ENCODE measurements around the gene HES5. TPM values are rescaled to one million over a fixed set of nuclear protein-coding genes. Genes with fewer than 3 reads are reported as not detected.
A peak's percentile ranks its signal among the peaks of the same experiment; 100 is the strongest.

HES5 gene
- total RNA-seq, 3 donors from 2014 or later, result not detected

DNA sequence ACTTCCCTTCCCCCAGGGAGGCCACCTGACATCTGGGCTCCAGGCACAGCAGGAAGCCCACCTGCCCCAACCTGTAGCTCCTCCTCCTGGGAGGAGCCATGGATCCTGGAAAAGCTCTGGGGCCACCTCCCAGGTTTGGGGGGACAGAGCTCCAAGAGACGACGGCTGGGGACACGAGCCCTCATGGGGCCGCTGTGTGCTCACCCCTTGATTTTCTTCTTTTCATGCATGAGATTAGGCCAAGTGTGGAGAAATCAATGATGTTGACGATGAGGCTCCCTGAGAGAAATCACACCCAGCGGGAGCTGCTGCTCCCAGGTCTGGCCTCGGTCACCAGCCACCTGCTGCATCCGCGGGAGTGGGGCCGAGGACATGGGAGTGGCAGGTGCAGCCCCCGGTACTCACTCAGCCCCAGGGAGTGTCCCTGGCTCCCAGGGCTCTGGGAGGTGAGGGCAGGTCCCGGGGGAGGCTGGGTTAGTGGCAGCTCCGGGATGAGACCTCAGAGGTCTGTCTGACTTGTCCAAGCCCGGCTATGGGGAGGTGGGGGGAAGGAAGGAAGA lies 34.8 kb upstream of the HES5 start:
- H3K27me3 Mint-ChIP-seq (ENCODE audit: low read depth), result no peaks in the 10 kb centered on the region
- no peaks in the 10 kb centered on the region for H3K9me3 Mint-ChIP-seq
- H3K36me3 Mint-ChIP-seq (ENCODE audit: insufficient read depth), result peaks cover 7% of the 10 kb centered on the region
- no peak for DNase-seq
- ATAC-seq, result no peak
- peaks cover 4% of the 10 kb centered on the region for H3K4me1 Mint-ChIP-seq (ENCODE audit: low read depth)
- no peak overlapping the region for H3K4me3 Mint-ChIP-seq

DNA sequence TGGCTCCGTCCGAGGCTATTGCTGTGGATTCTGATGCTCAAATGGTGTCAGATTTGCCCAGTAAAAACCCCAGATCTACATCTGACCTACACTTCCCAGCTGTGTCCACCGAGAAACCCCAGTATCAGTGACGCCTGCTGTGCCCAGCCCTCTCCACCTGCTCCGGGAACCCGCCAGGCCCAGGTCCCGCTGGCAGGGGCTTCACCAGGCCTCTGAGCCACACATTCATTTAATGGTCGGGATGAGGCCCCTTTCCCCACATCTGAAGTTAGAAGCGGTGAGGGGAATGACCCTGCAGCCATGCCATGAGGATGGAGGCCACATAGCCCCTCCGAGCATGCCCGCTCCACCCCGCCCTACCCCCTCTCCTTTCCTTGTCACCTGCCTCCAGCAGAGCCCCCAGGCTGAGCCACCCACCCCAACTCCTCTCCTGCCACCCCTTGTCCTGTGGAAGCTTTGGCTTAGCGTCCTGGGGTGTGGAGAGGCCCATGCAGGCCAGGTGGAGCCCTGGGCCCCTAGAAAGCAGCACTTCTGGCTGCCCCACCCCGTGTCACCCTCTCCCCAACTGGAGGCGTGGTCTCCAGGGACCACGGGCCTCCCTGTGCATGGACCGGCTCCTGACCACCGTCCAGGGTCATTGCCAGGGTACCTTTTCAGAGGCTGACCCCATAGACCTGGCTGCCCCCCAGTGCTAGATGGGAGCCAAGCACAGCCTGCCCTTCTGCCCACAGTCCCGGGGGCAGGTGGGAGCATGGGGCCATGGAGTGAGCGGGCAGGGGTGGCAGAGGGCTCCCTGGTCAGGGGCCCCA lies 34.1 kb upstream of the HES5 start:
- ATAC-seq, result no peak
- H3K36me3 Mint-ChIP-seq (ENCODE audit: insufficient read depth), result peaks cover 10% of the 10 kb centered on the region
- no peaks in the 10 kb centered on the region for H3K27me3 Mint-ChIP-seq (ENCODE audit: low read depth)
- no peak for DNase-seq
- H3K9me3 Mint-ChIP-seq, result no peaks in the 10 kb centered on the region
- H3K4me1 Mint-ChIP-seq (ENCODE audit: low read depth), result peaks cover 6% of the 10 kb centered on the region
- H3K4me3 Mint-ChIP-seq, result no peak overlapping the region

DNA sequence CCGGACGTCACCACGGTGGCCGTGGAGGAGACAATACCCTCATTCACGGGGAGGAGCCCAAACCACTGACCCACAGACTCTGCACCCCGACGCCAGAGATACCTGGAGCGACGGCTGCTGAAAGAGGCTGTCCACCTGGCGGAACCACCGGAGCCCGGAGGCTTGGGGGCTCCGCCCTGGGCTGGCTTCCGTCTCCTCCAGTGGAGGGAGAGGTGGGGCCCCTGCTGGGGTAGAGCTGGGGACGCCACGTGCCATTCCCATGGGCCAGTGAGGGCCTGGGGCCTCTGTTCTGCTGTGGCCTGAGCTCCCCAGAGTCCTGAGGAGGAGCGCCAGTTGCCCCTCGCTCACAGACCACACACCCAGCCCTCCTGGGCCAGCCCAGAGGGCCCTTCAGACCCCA lies 33.1 kb upstream of the HES5 start:
- Mint-ChIP-seq H3K4me1 (ENCODE audit: low read depth) (peaks cover 12% of the 10 kb centered on the region), H3K27me3 (ENCODE audit: low read depth) (no peaks in the 10 kb centered on the region), H3K9me3 (no peaks in the 10 kb centered on the region), H3K4me3 (no peak overlapping the region), H3K36me3 (ENCODE audit: insufficient read depth) (peaks cover 14% of the 10 kb centered on the region)
- ATAC-seq, result no peak
- no peak for DNase-seq

DNA sequence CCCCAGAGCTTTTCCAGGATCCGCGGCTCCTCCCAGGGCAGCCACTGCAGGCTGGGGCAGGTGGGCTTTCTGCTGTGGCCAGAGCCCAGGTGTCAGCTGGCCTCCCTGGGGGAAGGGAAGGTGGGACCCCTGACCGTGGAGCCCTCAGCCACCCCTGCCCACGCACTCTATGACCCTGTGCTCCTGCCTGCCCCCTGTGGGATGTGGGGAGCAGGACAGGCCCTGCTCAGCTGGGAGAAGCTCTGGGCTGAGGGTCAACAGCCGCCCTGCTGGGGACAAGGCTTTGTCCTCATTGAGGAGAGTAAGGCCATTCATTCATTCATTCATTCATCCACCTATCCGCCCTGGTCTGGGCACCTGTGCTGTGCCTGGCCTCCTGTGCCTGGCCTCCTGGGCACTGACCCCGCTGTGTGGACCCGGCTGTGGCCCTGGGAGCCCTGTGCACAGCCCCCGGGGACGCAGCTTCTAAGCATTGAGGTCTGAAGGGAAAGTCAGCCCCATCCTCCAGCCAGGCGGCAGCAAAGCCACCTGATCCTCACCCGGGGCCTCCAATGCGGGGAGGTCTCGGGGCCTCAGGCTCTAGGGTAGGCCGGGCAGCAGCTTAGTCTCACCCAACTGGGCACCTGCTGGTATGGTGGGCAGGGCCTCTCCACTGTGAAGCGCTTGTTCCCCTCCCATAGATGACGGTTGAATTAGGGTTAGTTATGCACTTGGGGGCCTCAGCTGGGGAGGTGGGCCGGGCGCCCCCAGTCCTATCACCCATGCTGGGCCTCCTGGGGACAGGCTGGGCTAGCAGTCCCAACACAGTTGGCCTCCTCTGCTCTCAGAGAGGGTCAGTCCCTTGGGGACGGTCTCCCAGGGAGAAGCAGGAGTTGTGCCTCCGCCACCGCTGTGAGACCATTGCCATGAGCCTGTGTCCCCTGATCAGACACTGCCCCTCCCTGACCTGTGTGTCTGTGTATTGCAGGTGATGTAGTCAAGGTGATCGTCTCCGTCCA lies 32.1 kb upstream of the HES5 start:
- Mint-ChIP-seq H3K9me3 (no peaks in the 10 kb centered on the region), H3K4me3 (no peak overlapping the region), H3K36me3 (ENCODE audit: insufficient read depth) (peaks cover 14% of the 10 kb centered on the region), H3K27me3 (ENCODE audit: low read depth) (no peaks in the 10 kb centered on the region), H3K4me1 (ENCODE audit: low read depth) (peaks cover 21% of the 10 kb centered on the region)
- DNase-seq (no peak), ATAC-seq (peak; percentile 39 to 42)

DNA sequence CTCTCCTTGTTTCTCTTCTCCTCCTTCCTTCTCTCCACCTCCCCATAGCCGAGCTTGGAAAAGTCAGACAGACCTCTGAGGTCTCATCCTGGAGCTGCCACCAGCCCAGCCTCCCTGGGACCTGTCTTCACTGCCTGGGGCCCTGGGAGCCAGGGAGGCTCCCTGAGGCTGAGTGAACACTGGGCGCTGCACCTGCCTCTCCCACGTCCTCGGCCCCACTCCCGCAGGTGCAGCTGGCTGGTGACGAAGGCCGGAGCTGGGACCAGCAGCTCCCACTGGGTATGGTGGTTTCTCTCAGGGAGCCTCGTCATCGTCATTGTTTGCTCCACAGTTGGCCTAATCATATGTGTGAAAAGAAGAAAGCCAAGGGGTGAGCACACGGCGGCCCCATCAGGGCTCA lies 31.4 kb upstream of the HES5 start:
- H3K4me1 Mint-ChIP-seq (ENCODE audit: low read depth), result peaks cover 22% of the 10 kb centered on the region
- no peak overlapping the region for H3K4me3 Mint-ChIP-seq
- DNase-seq (no peak), ATAC-seq (no peak)
- H3K27me3 Mint-ChIP-seq (ENCODE audit: low read depth), result no peaks in the 10 kb centered on the region
- no peaks in the 10 kb centered on the region for H3K9me3 Mint-ChIP-seq
- peaks cover 14% of the 10 kb centered on the region for H3K36me3 Mint-ChIP-seq (ENCODE audit: insufficient read depth)

DNA sequence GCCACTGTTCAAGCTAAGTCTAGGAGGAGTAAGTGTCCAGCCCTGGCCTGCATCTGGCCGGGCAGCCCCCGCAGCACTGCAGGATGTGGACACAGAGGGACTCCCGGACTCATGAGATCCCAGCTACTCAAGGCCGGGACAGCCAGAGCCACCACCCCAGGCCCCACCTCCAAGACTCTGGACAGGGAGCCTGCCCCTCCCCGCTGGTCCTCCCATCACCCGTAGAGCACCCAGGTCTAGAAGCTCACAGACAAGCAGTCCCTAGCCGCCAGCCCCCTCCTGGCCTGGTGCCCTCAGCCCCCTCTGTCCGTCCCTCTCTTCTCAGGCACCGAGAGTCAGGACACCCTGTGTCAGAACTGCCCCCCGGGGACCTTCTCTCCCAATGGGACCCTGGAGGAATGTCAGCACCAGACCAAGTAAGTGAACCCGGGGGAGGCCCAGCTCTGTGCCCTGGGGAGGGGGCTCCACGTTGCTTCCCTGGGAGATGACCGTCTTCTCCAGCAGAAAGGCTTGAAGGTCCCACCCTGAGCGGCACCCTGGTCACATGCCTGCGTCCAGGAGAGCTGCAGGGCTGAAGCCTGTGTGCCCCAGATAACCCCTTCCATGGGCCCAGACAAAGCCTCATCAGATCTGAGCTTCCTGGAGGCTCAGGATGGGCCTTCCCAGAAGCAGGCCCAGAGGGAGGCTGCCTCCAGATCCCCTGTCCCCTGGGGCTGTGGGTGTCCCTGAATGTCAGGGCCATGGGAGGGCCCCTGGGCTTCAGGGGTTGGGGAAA lies 30.4 kb upstream of the HES5 start:
- Mint-ChIP-seq H3K9me3 (no peaks in the 10 kb centered on the region), H3K4me3 (no peak overlapping the region), H3K4me1 (ENCODE audit: low read depth) (peaks cover 29% of the 10 kb centered on the region), H3K27me3 (ENCODE audit: low read depth) (no peaks in the 10 kb centered on the region), H3K36me3 (ENCODE audit: insufficient read depth) (peaks cover 14% of the 10 kb centered on the region)
- ATAC-seq (no peak), DNase-seq (no peak)

DNA sequence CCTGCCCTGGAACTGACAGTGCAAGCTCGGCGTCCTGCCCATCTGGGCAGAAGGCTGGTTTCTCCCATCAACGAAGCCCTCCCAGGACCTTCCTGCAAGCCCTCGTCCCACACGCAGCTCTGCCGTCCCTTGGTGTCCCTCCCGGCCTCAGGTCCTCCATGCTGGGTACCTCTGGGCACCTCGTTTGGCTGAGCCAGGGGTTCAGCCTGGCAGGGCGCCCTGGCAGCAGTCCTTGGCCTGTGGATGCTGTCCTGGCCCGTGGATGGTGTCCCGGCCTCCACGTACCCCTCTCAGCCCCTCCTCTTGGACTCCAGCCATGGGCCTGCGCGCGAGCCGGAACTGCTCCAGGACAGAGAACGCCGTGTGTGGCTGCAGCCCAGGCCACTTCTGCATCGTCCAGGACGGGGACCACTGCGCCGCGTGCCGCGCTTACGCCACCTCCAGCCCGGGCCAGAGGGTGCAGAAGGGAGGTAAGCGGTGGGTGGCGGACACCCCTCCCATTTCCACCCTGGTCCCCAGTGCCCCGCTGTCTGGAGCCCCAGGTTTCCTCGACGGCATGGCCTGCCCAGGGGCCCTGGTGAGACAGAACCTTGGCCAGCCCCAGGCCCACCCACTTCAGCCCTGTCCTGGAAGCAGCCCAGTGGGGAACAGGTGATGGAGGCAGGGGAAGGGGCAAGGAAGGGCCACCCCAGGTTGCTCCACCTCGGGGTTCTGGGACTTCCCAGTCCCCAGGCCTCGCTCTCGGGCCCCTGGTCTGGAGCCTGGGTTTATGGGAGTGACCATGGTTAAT lies 29.6 kb upstream of the HES5 start:
- Mint-ChIP-seq H3K27me3 (ENCODE audit: low read depth) (no peaks in the 10 kb centered on the region), H3K4me3 (no peak overlapping the region), H3K9me3 (no peaks in the 10 kb centered on the region), H3K36me3 (ENCODE audit: insufficient read depth) (peaks cover 14% of the 10 kb centered on the region), H3K4me1 (ENCODE audit: low read depth) (peaks cover 35% of the 10 kb centered on the region)
- no peak for DNase-seq
- ATAC-seq, result no peak

DNA sequence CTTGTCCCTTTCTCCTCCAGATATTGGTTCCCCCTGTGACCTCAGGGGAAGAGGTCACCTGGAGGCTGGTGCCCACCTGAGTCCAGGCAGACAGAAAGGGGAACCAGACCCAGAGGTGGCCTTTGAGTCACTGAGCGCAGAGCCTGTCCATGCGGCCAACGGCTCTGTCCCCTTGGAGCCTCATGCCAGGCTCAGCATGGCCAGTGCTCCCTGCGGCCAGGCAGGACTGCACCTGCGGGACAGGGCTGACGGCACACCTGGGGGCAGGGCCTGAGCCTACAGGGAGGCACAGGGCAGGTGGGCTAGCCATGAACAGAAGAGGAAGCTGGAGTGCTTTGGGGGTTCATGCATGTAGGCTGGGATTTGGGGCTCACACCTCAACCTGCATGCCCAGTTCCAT lies 28.8 kb upstream of the HES5 start:
- Mint-ChIP-seq H3K36me3 (ENCODE audit: insufficient read depth) (peaks cover 14% of the 10 kb centered on the region), H3K27me3 (ENCODE audit: low read depth) (no peaks in the 10 kb centered on the region), H3K4me3 (peak overlapping the region; percentile 99), H3K9me3 (no peaks in the 10 kb centered on the region), H3K4me1 (ENCODE audit: low read depth) (peaks cover 39% of the 10 kb centered on the region)
- no peak for ATAC-seq
- no peak for DNase-seq

DNA sequence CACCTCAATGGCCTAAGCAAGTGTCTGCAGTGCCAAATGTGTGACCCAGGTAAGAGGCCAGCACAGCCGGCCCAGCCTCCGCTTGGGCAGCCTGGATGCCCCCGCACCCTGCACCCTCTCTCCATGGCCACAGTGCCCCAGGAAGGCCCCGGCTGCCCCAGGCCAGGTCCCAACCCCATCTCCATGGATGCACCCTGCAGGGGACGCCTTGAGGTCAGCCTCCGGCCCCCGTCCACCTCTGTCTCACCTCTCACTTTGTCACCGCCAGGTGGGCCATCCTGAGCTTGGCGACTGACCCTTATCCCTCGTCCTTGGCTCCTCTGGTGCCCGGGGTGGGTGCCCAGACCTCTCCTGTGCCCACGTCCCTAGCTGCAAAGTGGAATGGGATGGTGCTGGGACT lies 28.4 kb upstream of the HES5 start:
- H3K4me1 Mint-ChIP-seq (ENCODE audit: low read depth), result peaks cover 41% of the 10 kb centered on the region
- H3K36me3 Mint-ChIP-seq (ENCODE audit: insufficient read depth), result peaks cover 11% of the 10 kb centered on the region
- ATAC-seq (no peak), DNase-seq (no peak)
- peak overlapping the region; percentile 99 for H3K4me3 Mint-ChIP-seq
- no peaks in the 10 kb centered on the region for H3K27me3 Mint-ChIP-seq (ENCODE audit: low read depth)
- H3K9me3 Mint-ChIP-seq, result no peaks in the 10 kb centered on the region

DNA sequence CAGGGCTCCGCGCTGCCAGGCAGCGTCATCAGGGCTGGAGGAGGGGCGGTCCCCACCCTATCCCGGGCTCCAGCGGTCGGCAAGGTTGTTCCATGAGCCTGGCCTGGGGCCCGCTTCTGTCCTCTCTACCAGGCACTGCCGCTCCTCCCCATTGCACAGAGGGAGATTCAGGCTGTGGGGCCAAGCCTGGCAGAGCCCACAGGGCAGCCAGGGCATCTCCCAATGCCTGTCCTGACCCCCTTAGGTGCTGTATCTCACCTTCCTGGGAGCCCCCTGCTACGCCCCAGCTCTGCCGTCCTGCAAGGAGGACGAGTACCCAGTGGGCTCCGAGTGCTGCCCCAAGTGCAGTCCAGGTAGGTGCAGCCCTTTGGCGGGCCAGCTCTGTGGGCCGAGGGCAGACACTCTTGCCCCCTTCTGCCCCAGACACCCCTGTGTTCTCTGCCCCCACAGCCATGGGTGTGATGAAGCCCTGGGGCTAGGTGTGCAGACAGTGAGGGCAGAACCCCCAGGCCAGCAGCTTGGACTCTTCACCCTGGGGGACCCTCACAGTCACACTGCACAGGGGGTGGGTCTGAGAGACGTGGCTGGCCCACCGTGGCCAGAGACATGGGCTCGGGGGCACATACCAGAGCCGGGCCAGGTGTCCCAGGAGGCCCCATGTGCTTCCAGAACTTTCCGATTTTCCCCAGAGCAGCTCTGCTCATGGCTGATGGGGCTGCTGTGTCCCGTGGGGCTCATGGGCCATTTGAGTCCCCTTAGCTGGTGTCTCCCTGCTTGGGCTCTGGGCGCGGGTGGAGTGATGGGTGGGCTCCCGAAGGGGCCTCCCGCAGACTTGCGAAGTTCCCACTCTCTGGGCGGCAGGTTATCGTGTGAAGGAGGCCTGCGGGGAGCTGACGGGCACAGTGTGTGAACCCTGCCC lies 27.7 kb upstream of the HES5 start:
- H3K9me3 Mint-ChIP-seq, result no peaks in the 10 kb centered on the region
- peak overlapping the region; percentile 99 for H3K4me3 Mint-ChIP-seq
- H3K27me3 Mint-ChIP-seq (ENCODE audit: low read depth), result no peaks in the 10 kb centered on the region
- ATAC-seq (no peak), DNase-seq (no peak)
- H3K4me1 Mint-ChIP-seq (ENCODE audit: low read depth), result peaks cover 41% of the 10 kb centered on the region
- H3K36me3 Mint-ChIP-seq (ENCODE audit: insufficient read depth), result peaks cover 11% of the 10 kb centered on the region

DNA sequence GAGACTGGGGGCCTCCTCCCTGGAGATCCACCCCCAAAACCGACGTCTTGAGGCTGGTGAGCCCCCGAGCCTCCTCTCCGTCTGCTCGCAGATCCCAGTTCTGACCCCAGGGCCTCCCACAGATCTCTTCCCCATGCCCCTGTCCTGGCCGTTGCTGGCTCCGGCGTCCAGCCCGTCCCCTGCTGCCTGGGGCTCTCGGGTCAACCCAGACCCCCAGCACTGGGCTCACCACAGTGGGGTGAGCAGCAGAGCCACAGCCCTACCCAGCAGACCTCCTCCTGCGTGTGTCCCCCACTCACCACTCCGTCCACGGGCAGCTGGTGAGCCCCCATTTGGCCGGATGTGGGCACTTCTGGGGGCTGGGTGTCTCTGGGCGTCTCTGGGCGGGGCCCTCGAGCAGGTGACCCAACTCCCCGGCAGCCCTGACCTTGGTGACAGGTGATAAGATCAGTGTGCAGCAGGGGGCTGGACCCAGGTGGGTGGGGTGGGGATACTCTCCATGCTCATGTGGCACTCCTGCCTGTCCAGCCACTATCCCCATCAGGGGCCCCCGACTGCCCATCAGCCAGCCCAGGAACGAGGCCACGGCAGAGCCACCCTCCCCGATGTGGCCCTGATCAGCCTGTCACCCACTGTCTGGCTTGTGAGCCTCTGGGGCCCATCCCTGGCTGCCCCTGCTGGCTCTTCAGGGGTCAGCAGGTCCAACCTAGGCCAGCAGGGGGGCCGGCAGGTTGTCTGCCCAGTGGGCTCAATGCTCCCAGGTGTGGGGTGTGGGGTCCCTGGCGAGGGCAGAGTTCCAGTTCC lies 26.8 kb upstream of the HES5 start:
- no peak for DNase-seq
- Mint-ChIP-seq H3K36me3 (ENCODE audit: insufficient read depth) (peaks cover 11% of the 10 kb centered on the region), H3K4me1 (ENCODE audit: low read depth) (peaks cover 41% of the 10 kb centered on the region), H3K9me3 (no peaks in the 10 kb centered on the region), H3K27me3 (ENCODE audit: low read depth) (no peaks in the 10 kb centered on the region), H3K4me3 (peak overlapping the region; percentile 99)
- ATAC-seq, result peak; percentile 4 to 8

DNA sequence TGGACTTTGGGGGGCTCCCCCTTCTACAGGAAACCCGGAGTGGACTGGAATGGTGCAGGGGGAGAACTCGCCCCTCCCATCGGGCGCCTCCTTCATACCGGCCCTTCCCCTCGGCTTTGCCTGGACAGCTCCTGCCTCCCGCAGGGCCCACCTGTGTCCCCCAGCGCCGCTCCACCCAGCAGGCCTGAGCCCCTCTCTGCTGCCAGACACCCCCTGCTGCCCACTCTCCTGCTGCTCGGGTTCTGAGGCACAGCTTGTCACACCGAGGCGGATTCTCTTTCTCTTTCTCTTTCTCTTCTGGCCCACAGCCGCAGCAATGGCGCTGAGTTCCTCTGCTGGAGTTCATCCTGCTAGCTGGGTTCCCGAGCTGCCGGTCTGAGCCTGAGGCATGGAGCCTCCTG lies 26.2 kb upstream of the HES5 start, which contains the start of gene TNFRSF14:
TNFRSF14 (plus strand) TSS at position 95 of the 401 bp plus-strand sequence; CDS start at position 389, 294 bp downstream.
- ATAC-seq (peak; percentile 81 to 82), DNase-seq (peak; percentile 70)
- peak within 1 kb of the TSS; percentile 99 for H3K4me3 Mint-ChIP-seq
- H3K4me1 Mint-ChIP-seq (ENCODE audit: low read depth), result peaks cover 39% of the 10 kb centered on the region
- H3K36me3 Mint-ChIP-seq (ENCODE audit: insufficient read depth), result peaks cover 8% of the 10 kb centered on the region
- H3K9me3 Mint-ChIP-seq, result no peaks in the 10 kb centered on the region
- no peaks in the 10 kb centered on the region for H3K27me3 Mint-ChIP-seq (ENCODE audit: low read depth)

All from activated T-cell treated with anti-CD3 and anti-CD28 coated beads, Interleukin-2, amount 50 U/mL, for 4 hours (primary cell).